Activated CD4-positive, alpha-beta T cell treated with anti-CD3 and anti-CD28 coated beads for 24 hours (primary cell): ENCODE results near the gene MFAP3.
A peak's percentile ranks its signal among the peaks of the same experiment; 100 is the strongest.
"Not testable (repeated sequence)": the region's sequence is repeated elsewhere in the genome, so short reads cannot be mapped to it uniquely, and the experiment has no call there.

Source experiments
- DNase-seq, 2 donors: peaks; one replicate each; pipeline ENCODE4 v3.0.0-alpha.2; 2020; ENCODE audit warnings: low read depth in 2 of 2

MFAP3 gene

GRCh38 chr5:154053468-154053867 lies 14.7 kb downstream of the MFAP3 start:
- no peak for DNase-seq

GRCh38 chr5:154055201-154055600 lies 16.4 kb downstream of the MFAP3 start:
- DNase-seq, result no peak

GRCh38 chr5:154058055-154059038 lies 19.6 kb downstream of the MFAP3 start:
- DNase-seq, result no peak

- no peak for DNase-seq
Observed at GRCh38 chr5:154059039-154059430, 20.3 kb downstream of the MFAP3 start.

GRCh38 chr5:154059583-154059982 lies 20.8 kb downstream of the MFAP3 start:
- DNase-seq, result no peak

- DNase-seq, result no peak
Observed at GRCh38 chr5:154060606-154061005, 21.8 kb downstream of the MFAP3 start.

- no peak for DNase-seq
Observed at GRCh38 chr5:154063372-154063771, 24.6 kb downstream of the MFAP3 start.

GRCh38 chr5:154065971-154066370 lies 27.2 kb downstream of the MFAP3 start:
- DNase-seq, result no peak

GRCh38 chr5:154069854-154070253 lies 31.1 kb downstream of the MFAP3 start:
- not testable (repeated sequence) for DNase-seq

GRCh38 chr5:154071799-154072413 lies 33.1 kb downstream of the MFAP3 start:
- no peak for DNase-seq

GRCh38 chr5:154072414-154073171 lies 33.8 kb downstream of the MFAP3 start:
- peak; percentile 82 for DNase-seq

- no peak for DNase-seq
Observed at GRCh38 chr5:154076240-154076922, 37.6 kb downstream of the MFAP3 start.

- no peak for DNase-seq
Observed at GRCh38 chr5:154077696-154078095, 38.9 kb downstream of the MFAP3 start.

- DNase-seq, result no peak
Observed at GRCh38 chr5:154078272-154078671, 39.5 kb downstream of the MFAP3 start.

- no peak for DNase-seq
Observed at GRCh38 chr5:154081246-154081645, 42.5 kb downstream of the MFAP3 start.

- DNase-seq, result no peak
Observed at GRCh38 chr5:154084062-154084639, 45.4 kb downstream of the MFAP3 start.

- no peak for DNase-seq
Observed at GRCh38 chr5:154086146-154086545, 47.4 kb downstream of the MFAP3 start.

GRCh38 chr5:154086641-154087040 lies 47.9 kb downstream of the MFAP3 start:
- no peak for DNase-seq

GRCh38 chr5:154087260-154087659 lies 48.5 kb downstream of the MFAP3 start:
- DNase-seq, result no peak

- DNase-seq, result no peak
Observed at GRCh38 chr5:154088801-154089200, 50.0 kb downstream of the MFAP3 start.

- DNase-seq, result no peak
Observed at GRCh38 chr5:154090656-154091055, 51.9 kb downstream of the MFAP3 start.
